ENCODE data around the gene NR5A2.

The NR5A2 gene

DNA sequence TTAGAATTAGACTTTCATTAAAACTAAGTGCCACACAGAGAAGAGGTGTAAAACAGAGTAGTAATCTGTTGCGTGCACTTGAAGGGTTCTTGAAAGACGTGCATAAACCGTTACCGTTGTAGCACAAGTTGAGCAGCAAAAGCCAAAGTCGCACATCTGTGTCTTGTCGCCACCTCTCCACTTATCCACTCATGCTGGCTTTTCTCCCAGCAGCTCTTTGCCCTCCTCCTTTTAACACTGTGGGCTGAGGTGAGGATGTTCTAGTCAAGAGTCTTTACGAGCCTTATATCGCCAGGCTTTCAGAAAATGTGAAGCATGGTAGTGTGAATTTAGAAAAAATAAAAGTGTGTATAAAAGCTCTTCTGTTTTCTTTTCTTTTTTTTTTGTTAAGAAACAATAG, 48.0 kb downstream of the NR5A2 start:
- DNase-seq, result no peak

DNA sequence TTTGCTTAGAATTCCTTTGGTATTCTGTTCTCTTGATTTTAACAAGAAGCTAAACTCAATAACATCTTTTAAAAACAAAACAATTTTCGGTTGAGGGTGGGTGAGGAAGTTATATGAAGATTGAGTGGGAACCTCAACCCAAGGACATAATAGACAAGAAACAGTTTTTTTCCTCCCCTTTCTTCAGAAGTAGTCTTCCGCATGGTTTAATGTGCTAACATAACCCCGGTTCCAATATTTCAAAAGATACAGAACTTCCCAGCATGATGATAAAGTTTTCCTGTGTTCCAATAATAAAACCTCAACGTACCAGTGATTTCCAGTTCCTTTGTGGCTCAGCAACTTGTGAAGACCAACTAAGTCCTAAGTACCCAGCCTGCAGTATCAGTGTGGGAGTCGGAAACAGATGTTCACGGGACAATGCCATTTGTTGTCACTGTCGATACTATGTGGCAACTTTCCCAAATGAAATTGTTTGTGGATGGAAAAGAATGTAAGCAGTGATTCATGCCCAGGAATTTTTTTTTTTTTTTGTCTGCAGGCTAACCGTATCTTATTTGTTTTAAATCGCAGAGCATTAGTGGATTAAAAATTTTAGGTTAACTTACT, 48.5 kb downstream of the NR5A2 start:
- DNase-seq, result no peak

DNA sequence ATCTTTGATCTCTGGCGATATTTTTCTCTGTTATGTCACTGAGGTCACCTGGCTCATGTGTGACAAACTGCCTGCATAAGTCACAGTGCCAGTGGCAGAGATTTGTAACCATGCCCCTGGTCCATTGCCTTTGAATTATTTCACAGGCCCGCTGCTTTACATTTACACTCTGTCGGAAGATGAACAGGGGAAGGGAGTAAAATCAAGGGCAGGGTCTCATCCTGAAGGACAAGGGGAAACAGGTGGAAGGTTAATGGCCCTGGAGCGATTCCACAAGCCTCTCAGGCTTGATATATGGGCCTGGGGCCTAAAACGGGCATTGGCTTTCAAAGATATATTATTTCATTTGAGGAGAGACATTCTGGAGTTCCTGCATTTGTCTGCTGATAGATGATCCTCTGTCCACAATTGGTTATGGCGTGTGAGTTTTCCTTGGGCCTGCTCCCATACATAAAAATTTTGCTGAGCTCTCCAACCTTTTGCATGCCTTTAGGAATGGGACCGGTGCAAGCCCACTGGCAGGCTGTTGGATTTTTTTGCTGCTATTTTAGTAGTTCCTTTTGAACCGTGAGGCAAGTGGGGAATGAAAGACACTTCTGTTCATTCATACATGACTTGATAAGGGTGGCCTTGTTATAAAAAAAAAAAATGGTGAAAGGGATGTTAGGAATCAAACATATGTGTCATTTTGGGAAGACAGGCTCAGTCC, 51.9 kb downstream of the NR5A2 start:
- no peak for DNase-seq

DNA sequence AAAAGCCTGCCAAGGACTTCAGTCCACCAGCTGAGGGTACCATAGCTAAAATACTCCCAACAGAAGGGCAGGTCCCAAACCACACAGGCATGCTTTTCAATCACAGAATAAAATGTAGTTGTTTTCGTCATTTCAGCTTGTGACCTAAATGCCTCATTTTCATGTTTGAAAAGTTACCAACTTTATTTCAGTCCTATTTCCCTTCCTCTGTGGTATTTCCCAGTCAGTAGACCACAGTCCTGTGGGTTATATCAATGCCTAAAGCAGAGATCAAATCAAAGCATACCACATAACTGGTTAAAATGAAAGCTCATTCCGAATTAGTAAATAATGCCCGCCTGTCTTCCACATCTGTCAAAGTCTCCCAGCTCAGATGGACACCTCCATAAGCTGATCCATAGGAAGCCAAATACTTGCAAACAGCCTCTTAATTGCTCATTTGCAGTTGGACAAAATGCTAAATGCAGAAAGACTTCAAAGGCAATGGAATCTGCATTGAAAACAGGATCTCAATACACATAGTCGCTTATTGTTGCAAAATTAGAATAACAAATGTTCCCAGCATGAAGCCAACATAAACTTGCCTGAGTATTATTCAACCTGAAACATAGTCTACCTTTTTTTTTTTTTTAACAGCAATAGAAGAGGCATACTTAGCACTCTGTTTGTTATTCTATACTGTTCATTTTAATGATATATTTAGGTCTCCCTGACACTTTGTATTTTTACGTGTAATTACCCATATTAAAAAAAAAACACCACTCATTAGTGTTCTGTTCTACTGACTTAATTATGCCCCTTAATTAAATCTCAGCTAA, 53.9 kb downstream of the NR5A2 start:
- no peak for DNase-seq

DNA sequence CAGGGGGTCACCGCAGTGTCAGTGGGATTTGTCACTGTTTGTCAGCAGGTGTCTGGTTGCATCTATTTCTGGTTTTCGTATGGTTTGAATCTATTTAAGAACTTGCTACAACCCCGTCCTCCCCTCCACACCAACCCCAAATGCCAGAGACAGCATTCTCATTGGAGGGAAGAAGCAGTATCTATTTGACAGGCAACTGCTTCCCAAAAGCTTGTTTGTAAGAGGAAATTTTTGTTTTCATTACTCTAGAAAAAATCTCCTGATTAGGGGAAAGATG, 54.4 kb downstream of the NR5A2 start:
- no peak for DNase-seq

DNA sequence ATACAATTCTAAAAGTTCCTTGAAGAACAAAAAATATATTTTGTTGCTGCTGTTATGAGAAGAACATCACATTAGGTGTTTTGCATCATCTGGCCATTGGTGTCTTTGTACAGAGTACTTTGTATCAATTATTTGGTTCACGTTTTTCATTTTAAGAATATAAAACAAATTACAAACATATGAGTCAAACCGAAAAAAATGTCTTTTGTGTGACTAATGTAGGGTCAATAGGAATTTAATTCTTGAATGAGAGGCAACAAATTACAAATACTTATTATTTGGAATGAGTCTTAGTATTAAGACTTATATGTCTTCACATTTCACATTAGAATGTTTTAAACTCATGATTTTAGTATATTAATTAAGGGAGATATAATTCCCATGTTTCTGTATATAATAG, 54.8 kb downstream of the NR5A2 start:
- no peak for DNase-seq

DNA sequence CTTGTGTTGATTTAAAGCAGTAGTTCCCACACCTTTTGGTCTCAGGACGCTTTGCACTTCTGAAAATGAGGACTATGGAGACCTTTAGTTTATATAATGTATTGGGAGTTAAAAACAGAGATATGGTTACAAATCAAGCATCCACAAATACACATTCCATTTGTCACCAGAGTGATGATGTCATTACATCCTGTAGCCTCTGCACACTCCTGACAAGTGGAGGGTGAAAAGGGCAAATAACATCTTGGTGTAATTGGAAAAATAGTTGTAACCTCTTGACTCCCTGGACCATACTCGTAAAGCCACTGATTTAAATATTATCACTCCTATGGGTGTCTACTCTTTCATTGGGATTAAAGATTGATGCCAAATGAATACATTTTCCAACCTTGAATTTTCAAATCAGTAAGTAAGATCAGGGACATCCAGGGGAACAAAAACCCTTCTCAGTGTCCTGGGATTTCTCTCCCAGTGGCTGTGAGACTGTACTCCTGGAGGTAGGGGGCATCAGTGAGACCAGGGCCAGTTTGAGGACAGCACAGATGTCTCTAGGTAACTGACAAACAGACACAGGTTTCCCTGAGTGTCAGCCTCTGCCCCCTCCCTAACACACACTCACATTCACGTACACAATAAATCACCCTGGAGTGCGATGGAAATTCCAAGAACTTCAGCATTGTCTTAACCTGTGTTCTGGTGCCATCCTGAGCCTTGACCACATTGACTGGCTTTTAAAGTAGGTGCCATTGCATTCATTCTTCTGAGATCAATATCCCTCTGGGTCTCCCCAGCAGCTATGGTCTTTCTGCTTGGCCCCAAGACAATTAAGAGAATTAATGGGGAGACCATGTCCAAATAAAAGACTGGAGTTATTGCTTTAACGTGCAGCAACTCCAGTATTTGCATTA, 63.0 kb downstream of the NR5A2 start:
- no peak for DNase-seq

DNA sequence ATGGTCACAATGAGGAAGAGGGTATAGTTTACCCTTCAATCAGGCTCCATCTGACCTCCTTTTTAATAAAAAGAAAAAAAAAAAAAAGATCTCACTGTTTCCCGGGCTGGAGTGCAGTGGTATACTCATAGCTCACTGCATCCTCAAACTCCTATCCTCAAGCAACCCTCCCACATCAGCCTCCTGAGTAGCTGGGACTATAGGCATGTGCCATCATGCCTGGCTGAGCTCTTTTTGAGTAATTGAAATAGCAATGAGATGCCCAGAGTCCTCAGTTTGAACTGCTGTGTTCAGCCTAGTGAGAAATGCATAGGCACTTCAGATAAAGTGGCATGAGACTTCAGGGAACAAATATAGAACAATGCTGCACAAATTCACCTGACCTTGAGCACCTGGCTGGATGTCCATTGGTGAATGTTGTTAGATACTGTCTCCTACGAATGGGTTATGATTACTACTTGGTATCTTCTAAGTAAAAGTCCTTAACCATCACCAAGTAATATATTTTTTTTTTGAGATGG, 67.6 kb downstream of the NR5A2 start:
- no peak for DNase-seq

DNA sequence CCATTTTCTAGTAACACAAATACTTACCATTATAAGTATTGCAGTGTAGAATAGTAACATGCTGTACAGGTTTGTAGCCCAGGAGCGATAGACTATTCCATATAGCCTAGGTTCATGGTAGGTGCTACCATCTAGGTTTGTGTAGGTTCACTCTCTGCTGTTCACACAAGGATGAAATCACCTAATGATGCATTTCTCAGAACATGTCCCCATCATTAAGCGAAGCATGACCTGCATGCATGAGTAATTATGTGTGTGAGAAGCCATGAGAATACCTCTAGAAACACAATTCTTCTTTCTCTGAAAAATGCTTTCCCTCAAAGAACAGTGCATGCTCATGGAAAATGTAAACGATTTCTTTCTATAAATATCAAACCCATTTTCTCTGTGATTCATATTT, 69.3 kb downstream of the NR5A2 start:
- DNase-seq, result no peak

DNA sequence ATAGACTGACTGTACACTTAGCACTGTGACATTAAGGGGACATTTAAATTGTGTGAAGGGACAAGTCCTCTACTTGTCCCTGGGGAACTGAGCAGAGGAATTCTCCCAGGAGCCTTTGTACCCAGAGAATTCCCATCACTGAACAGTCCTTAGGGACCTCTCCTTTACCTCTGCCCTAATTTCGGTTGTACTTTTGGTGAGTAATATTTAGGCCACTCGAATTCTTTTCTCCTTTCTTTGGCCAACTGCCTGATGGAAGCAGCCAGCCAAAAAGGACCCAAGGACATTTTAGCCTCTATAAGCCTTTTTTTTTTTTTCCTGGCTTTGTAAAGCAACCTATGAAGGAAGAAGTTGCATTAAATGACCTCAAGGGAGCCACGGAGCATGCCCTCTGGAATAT, 71.5 kb downstream of the NR5A2 start:
- no peak for DNase-seq

DNA sequence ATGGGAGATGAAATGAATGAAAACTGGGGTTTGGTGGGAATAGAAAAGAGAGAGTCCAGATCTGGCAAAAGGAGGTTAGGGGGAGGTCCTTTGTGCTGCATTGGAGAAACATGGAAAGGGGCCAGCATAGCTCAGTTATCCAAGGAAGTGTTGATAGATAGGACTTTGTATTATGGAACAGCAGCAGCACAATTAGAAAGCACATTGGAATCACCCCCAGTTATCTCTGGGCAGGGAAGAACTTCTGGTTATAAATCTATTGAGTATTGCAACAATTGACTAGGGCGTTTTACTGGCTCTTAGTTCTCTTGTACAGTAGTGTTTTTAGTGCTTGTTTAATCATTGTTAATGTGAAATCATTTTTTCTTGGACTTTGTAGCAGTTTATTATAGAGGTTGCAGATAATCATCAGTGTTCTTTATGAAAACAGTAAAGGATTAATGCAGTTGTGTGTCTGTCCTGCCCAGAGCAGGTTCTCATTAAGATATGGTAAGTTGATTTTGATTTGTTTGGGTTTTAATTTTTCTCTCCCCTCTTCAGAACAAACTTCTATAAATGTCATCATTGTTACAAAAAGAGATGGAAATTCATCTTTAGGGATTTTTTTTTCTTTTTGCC, 76.6 kb downstream of the NR5A2 start:
- DNase-seq, result no peak

DNA sequence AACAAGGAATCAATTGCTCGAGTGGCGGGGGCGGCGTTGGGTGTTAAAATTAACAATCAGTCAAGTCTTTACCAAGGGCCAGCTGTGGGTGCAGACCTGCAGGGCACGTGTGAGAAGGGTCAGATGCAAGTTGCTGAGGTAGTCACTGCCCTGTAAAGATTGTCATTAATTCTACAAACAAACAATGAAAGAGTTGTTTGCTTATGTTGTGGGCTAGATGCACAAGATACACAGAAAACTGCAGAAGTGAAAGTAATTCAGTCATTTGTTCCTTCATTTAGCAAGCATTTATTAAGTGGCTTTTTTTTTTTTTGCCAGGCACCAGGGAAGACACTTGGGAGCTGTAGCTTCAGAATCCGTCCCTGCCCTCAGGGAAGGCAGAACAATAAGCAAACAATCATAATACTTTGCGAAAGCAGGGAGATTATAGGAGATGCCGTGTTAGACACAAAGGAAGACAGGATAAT, 79.5 kb downstream of the NR5A2 start:
- no peak for DNase-seq

DNA sequence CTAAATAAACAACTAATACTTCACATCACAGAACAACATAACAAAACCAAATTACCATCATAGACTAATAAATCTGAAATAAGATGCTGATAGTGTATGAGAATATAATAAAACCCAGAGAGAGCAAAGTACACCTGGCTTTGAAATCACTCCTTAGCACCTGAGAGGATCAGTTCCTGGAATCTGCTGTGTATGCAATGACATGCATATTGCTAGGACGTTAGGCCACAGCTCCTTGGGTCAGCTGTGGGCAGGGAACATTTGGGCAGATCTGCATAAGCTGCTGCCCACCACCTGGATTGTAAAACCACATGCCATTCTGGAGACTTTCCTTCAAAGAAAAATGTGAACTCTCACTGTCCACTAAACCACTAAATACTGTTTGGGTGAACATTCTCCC, 81.1 kb downstream of the NR5A2 start:
- no peak for DNase-seq

DNA sequence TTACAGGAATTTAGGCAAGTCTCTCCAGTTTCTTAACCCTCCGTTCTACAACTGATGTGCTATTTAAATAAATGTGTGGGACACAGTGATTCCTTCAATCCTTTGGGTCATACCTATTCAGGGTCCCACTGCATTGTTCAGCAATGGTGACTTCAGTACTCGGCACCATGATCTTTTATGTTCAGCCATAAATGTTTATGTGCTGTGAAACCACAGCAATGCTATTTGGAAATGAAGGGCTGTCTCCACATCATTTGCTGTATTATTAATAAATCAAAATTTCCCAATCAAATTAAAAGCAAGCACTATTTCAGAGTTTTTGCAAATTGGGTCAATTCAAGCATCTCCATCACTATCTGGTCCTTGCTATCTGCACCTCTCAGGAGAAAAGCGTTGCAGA, 84.8 kb downstream of the NR5A2 start:
- DNase-seq, result no peak

DNA sequence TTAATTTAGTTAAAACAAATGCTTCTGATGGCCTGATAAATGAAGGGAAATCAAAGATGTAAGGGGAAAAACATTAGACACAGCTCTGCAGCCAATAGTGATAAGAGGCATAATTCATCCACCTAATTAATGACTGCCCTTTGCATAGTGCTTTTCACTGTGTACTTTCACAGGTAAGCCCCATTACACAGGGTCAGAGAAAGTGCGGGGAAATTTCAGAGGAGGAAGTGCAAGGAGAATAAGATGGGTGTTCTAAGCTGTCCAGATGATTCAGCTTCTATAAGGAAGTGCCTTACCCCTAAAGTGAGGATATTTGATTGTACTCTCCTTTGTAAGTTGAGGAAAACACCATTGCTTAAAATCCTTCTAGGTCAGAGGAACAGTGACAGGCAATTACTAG, 88.0 kb downstream of the NR5A2 start:
- no peak for DNase-seq

DNA sequence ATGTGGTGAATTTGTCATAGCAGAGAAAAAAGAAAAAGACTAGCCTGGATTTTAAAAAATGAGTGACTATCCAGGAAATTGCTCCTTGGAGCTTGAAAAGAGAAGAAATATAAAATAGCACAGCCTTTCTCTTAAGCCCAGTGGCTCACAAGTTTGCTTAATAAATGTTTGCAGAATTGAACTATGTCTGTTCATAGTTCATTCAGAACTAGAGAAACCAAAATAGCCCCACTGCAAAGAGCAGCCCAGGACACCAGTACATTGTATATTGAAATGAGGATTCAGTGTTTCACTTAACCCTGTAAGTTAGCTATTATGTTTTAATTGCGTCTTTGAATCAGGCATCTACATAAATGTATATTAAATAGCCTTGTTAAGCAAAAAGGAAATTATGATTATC, 88.8 kb downstream of the NR5A2 start:
- DNase-seq, result no peak

DNA sequence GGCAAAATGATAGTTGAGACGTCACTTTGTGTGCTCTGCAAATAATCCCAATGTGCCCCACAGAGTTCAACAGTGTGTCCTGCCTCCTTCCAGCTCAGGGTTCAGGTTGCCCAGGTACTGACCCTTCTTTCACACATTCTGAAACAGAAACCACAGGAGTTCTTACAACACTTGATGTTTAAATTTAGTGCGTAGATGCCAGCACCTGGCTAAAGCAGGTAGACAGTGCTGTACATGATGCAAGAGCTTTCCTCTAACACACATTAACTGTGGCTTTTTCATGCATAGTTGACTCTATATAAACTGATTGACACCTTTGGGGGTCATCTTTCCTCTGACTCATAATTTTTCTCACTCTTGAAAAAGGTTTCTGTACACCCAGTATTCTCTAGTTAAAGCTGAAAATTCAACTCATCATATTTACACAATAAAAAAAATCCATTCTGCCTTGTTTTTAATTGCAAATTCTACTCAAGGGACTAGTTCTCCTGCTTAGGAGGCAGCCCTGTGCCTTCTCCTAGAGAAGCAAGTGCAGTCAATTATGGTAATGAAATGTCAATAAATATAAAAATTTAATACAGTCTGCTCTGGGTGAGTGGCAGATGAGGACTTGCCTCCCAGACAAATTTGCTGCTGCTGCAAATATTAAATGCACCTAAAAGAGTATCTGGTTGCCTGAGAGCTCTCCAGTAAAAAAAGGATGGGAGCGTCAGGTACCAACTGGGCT, 91.4 kb downstream of the NR5A2 start:
- no peak for DNase-seq

DNA sequence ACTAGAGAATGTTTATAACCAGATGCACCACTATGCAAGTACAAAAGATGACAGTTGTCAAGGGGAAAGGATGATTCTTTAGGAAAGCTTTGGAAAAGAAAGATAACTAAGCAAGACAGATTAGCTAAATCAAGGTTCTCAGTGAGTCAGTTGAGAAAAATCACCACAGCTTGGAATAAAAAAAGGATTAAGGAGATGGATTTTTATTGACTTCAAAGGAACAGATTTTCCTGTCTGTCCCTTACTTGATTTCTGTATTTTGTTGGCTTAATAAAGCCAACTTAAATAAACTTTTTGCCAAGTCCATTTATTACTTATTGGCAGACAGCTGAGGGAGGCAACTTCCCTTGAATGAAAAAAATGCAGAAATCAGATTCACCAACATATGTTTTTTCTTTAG, 93.9 kb downstream of the NR5A2 start:
- DNase-seq, result no peak

DNA sequence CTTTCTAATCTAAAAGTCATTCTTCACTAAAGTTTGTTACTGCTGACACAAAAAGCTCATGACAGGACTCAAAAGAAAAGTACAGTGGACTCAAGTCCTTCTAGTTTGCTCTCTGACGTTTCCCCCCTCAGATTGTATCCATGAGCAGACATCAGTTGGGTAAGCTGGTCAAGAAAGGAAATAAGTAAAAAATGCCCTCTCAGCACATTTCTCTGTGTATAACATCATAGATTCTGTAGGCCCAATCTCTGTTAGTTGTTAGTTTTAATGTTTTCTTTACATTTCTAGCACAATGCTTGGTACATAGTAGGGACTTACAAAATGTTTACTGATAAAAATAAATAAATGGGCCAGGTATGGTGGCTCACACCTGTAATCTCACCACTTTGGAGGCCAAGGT, 96.8 kb downstream of the NR5A2 start:
- DNase-seq, result no peak

DNA sequence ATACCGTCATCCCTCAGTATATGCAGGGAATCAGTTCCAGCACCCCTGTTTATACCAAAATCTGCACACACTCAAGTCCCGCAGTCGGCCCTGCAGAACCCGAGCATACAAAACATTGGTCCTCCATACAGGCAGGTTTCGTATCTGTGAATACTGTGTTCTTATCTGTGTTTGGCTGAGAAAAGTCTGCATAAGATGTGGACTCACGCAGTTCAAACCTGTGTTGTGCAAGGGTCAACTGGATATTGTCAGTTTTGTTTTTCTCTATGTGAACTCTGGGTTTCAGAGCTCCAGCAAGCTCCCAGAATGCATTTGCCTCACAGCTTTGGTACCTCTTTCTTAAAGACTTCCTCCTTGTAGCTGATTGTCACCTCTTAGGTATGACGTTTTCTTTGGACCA, 100.6 kb downstream of the NR5A2 start:
- no peak for DNase-seq

DNA sequence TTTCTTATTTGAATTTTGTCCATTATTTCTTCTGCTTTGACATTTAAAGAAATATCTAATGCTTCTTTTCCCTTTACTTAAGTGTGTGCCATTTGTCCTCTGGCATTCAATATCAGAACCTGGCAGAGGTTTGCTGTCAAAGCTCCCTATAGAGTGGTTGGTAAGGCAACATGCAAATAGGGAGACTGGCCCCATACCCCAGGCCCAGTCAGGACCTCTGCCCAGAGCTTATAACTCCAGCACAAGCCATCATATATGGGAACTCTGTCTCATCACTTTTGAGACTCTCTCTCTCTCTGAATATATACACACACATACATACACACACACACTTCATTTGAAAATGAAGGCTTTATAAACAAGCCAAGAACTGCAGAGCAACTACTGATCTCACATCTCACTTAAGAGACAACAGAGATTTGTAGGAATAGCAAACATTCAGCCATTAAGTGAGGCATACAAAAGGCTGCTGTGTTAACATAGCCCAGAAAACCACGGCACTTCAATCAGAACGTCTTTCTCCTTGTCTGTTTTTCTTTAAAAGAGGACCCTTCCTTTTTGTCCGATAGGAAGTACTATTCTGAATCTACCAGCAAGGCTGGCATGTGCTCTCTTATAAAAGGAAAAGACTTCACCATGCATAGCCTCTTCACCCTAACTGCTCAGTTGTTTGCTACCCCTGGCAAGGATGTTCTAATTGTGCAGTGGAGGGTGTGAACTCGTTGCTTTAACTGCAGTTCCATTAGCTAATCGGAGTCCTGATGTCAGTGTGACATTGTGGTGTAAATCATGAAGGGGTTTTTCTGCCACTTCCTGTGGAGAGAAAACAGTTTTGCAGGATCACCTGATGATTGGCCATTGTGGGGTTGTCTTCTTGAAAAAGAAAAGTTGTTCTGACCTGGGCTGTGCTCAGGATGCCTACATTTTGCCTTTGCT, 101.7 kb downstream of the NR5A2 start:
- no peak for DNase-seq
